ENCODE data around the gene GCAT.
A peak's percentile ranks its signal among the peaks of the same experiment; 100 is the strongest.
"Not testable (repeated sequence)": the region's sequence is repeated elsewhere in the genome, so short reads cannot be mapped to it uniquely, and the experiment has no call there.

Gene GCAT

GRCh38 chr22:37784829-37785495, 22.8 kb upstream of the GCAT start:
- no peak for DNase-seq

GRCh38 chr22:37790234-37790633, 17.5 kb upstream of the GCAT start:
- DNase-seq: no peak

GRCh38 chr22:37792494-37792893, 15.2 kb upstream of the GCAT start:
- no peak for DNase-seq

GRCh38 chr22:37794376-37794775, 13.4 kb upstream of the GCAT start:
- DNase-seq: no peak

- DNase-seq: no peak
These were observed 11.7 kb upstream of the GCAT start for GRCh38 chr22:37796079-37796478.

GRCh38 chr22:37797259-37797658, 10.5 kb upstream of the GCAT start:
- DNase-seq: not testable (repeated sequence)

- no peak for DNase-seq
These were observed 9.7 kb upstream of the GCAT start for GRCh38 chr22:37797874-37798500.

- DNase-seq: not testable (repeated sequence)
These were observed 7.8 kb upstream of the GCAT start for GRCh38 chr22:37799979-37800378.

- DNase-seq: no peak
These were observed 5.8 kb upstream of the GCAT start for GRCh38 chr22:37801946-37802309.

GRCh38 chr22:37802310-37803194, 5.2 kb upstream of the GCAT start:
- peak; percentile 35 for DNase-seq

GRCh38 chr22:37803195-37803638, 4.5 kb upstream of the GCAT start:
- no peak for DNase-seq

- DNase-seq: no peak
These were observed 3.9 kb upstream of the GCAT start for GRCh38 chr22:37803639-37804351.

- no peak for DNase-seq
These were observed 3.3 kb upstream of the GCAT start for GRCh38 chr22:37804352-37804880.

- DNase-seq: peak; percentile 78
These were observed 2.6 kb upstream of the GCAT start for GRCh38 chr22:37804881-37805809.

- no peak for DNase-seq
These were observed 1.9 kb upstream of the GCAT start for GRCh38 chr22:37805810-37806277.

GRCh38 chr22:37806409-37807333, 1.1 kb upstream of the GCAT start:
- DNase-seq: no peak

GRCh38 chr22:37808294-37808657, 542 bp downstream of the GCAT start:
- DNase-seq: no peak

GRCh38 chr22:37809672-37810333, 2.1 kb downstream of the GCAT start:
- no peak for DNase-seq

- DNase-seq: no peak
These were observed 4.1 kb downstream of the GCAT start for GRCh38 chr22:37811867-37812266.
